Neural cell (in vitro differentiated cells): ENCODE results near the gene LIMCH1. TPM values are rescaled to one million over a fixed set of nuclear protein-coding genes. Genes with fewer than 3 reads are reported as not detected.

Experiments
- H2AFZ ChIP-seq: fragments of 200-600, 300-800 bp; sonication (generic), shearing (Covaris generic); 2 replicates; pipeline ENCODE4 v1.6.0; 2014; ENCODE audit warnings: low read depth, mild to moderate bottlenecking, antibody characterized with exemption, low read length, moderate library complexity
- H3F3A ChIP-seq: fragments of 200-600 bp; shearing (Covaris generic); 2 replicates; pipeline ENCODE4 v1.6.1; 2016; ENCODE audit warnings: mild to moderate bottlenecking, moderate library complexity, mixed read lengths, antibody characterized with exemption, low read length; ENCODE audit not compliant: insufficient read depth, poor library complexity, severe bottlenecking
- H3K27ac ChIP-seq: fragments of 200-600, 300-800 bp; sonication (generic), shearing (Covaris generic); 2 replicates; pipeline ENCODE4 v1.5.1; 2014; ENCODE audit warnings: mild to moderate bottlenecking, low read length, moderate library complexity
- H3K27me3 ChIP-seq: fragments of 300-800, 200-600 bp; sonication (generic), shearing (Covaris generic); 2 replicates; pipeline ENCODE4 v1.6.0; 2014; ENCODE audit warnings: mild to moderate bottlenecking, low read depth, low read length, moderate library complexity; ENCODE audit not compliant: insufficient read depth
- H3K36me3 ChIP-seq: fragments of 300-800, 200-600 bp; sonication (generic), shearing (Covaris generic); 2 replicates; pipeline ENCODE4 v1.5.1; 2014; ENCODE audit warnings: mild to moderate bottlenecking, antibody characterized with exemption, low read length, moderate library complexity; ENCODE audit not compliant: insufficient read depth
- H3K4me2 ChIP-seq: fragments of 300-800, 200-600 bp; sonication (generic), shearing (Covaris generic); 2 replicates; pipeline ENCODE4 v1.6.0; 2014; ENCODE audit warnings: mild to moderate bottlenecking, low read length
- H3K4me3 ChIP-seq: fragments of 300-800, 200-600 bp; sonication (generic), shearing (Covaris generic); 2 replicates; pipeline ENCODE4 v1.5.1; 2014; ENCODE audit warnings: mild to moderate bottlenecking, low read length, moderate library complexity
- H3K79me2 ChIP-seq: fragments of 200-600 bp; shearing (Covaris generic); replicated peaks from 2 replicates; pipeline ENCODE4 v1.6.0; 2014; ENCODE audit warnings: mild to moderate bottlenecking, low read length, moderate library complexity; ENCODE audit not compliant: insufficient read depth
- H3K9ac ChIP-seq: fragments of 300-800, 200-600 bp; sonication (generic), shearing (Covaris generic); 2 replicates; pipeline ENCODE4 v1.6.1; 2016; ENCODE audit warnings: mild to moderate bottlenecking, low read length, mixed read lengths
- H3K9me2 ChIP-seq: fragments of 200-600 bp; shearing (Covaris generic); 2 replicates; pipeline ENCODE4 v1.6.1; 2016; ENCODE audit warnings: mild to moderate bottlenecking, low read length, mixed read lengths; ENCODE audit not compliant: insufficient read depth
- H3K9me3 ChIP-seq: fragments of 200-600, 300-800 bp; sonication (generic), shearing (Covaris generic); 2 replicates; pipeline ENCODE4 v1.6.1; 2016; ENCODE audit warnings: mild to moderate bottlenecking, mixed run types, low read length, moderate library complexity, mixed read lengths
- H4K20me1 ChIP-seq: fragments of 200-600 bp; shearing (Covaris generic); 2 replicates; pipeline ENCODE4 v1.6.1; 2016; ENCODE audit warnings: mild to moderate bottlenecking, mixed run types; ENCODE audit not compliant: insufficient read depth
- EP300 ChIP-seq: fragments of 450-650 bp; conservative IDR thresholded peaks from 2 replicates; pipeline ENCODE4 v1.6.1; 2014; ENCODE audit warnings: antibody characterized with exemption, mild to moderate bottlenecking, moderate library complexity; ENCODE audit not compliant: poor library complexity, severe bottlenecking
- EZH2 ChIP-seq: fragments of 200-600, 300-800 bp; shearing (Covaris generic), sonication (generic); IDR thresholded peaks from 2 replicates; pipeline ENCODE4 v1.6.1; 2014; ENCODE audit warnings: antibody characterized with exemption, low read length, borderline replicate concordance, mild to moderate bottlenecking; ENCODE audit not compliant: insufficient read depth, poor library complexity, severe bottlenecking
- MXI1 ChIP-seq: fragments of 450-650 bp; conservative IDR thresholded peaks from 2 replicates; pipeline ENCODE4 v1.6.1; 2014; ENCODE audit warnings: antibody characterized with exemption, mild to moderate bottlenecking; ENCODE audit not compliant: poor library complexity, severe bottlenecking
- POLR2AphosphoS5 ChIP-seq: IDR thresholded peaks from 2 replicates; pipeline ENCODE4 v1.6.1; 2012
- RAD21 ChIP-seq: fragments of 450-650 bp; conservative IDR thresholded peaks from 2 replicates; pipeline ENCODE4 v1.6.1; 2014; ENCODE audit warnings: antibody characterized with exemption, mild to moderate bottlenecking, moderate library complexity
- SMC3 ChIP-seq: fragments of 450-650 bp; conservative IDR thresholded peaks from 2 replicates; pipeline ENCODE4 v1.6.1; 2014; ENCODE audit warnings: antibody characterized with exemption, mild to moderate bottlenecking, moderate library complexity; ENCODE audit not compliant: poor library complexity
- TAF1 ChIP-seq: IDR thresholded peaks from 2 replicates; pipeline ENCODE4 v1.6.1; 2012; ENCODE audit warnings: low read depth
- polyA plus RNA-seq: library from polyadenylated mRNA; depleted of rRNA; stranded (reverse); fragments of >200 nt; gene quantifications from 2 replicates; pipeline ENCODE4 v1.2.3, GENCODE V29; 2014
- TF ChIP-seq, protein P1 (sequence below): IDR thresholded peaks from 2 replicates; pipeline ENCODE4 v1.6.1; 2012; ENCODE audit warnings: borderline replicate concordance
- TF ChIP-seq, protein P2 (sequence below): fragments of 450-650 bp; IDR thresholded peaks from 2 replicates; pipeline ENCODE4 v1.5.1; 2014; ENCODE audit warnings: antibody characterized with exemption, mild to moderate bottlenecking, moderate library complexity; ENCODE audit not compliant: poor library complexity, severe bottlenecking

The LIMCH1 gene
- polyA plus RNA-seq, 1 donor from 2014 or later: 9.1 TPM

DNA sequence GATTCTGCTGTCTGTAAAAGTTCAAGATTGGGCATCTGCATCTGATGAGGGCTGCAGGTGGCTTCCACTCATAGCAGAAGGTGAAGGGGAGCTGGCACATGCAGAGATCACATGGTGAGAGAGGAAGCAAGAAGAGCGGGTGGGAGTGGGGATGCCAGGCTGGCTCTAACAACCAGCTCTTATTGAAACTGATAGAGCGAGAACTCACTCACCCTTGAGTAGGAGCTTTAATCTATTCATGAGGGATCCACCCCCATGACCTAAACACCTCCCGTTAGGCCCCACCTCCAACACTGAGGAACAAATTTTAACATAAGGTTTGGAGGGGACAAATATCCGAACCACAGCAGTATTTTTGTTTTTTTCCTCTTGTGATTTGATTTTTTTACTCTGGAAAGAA is 164.8 kb downstream of the LIMCH1 start:
- TF ChIP-seq, protein P1, sequence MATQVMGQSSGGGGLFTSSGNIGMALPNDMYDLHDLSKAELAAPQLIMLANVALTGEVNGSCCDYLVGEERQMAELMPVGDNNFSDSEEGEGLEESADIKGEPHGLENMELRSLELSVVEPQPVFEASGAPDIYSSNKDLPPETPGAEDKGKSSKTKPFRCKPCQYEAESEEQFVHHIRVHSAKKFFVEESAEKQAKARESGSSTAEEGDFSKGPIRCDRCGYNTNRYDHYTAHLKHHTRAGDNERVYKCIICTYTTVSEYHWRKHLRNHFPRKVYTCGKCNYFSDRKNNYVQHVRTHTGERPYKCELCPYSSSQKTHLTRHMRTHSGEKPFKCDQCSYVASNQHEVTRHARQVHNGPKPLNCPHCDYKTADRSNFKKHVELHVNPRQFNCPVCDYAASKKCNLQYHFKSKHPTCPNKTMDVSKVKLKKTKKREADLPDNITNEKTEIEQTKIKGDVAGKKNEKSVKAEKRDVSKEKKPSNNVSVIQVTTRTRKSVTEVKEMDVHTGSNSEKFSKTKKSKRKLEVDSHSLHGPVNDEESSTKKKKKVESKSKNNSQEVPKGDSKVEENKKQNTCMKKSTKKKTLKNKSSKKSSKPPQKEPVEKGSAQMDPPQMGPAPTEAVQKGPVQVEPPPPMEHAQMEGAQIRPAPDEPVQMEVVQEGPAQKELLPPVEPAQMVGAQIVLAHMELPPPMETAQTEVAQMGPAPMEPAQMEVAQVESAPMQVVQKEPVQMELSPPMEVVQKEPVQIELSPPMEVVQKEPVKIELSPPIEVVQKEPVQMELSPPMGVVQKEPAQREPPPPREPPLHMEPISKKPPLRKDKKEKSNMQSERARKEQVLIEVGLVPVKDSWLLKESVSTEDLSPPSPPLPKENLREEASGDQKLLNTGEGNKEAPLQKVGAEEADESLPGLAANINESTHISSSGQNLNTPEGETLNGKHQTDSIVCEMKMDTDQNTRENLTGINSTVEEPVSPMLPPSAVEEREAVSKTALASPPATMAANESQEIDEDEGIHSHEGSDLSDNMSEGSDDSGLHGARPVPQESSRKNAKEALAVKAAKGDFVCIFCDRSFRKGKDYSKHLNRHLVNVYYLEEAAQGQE: no peak
- TF ChIP-seq RAD21 (no peak), SMC3 (no peak), EP300 (no peak), EZH2 (no peak), MXI1 (no peak), TAF1 (no peak), POLR2AphosphoS5 (no peak)
- TF ChIP-seq, protein P2, sequence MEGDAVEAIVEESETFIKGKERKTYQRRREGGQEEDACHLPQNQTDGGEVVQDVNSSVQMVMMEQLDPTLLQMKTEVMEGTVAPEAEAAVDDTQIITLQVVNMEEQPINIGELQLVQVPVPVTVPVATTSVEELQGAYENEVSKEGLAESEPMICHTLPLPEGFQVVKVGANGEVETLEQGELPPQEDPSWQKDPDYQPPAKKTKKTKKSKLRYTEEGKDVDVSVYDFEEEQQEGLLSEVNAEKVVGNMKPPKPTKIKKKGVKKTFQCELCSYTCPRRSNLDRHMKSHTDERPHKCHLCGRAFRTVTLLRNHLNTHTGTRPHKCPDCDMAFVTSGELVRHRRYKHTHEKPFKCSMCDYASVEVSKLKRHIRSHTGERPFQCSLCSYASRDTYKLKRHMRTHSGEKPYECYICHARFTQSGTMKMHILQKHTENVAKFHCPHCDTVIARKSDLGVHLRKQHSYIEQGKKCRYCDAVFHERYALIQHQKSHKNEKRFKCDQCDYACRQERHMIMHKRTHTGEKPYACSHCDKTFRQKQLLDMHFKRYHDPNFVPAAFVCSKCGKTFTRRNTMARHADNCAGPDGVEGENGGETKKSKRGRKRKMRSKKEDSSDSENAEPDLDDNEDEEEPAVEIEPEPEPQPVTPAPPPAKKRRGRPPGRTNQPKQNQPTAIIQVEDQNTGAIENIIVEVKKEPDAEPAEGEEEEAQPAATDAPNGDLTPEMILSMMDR: no peak
- Histone ChIP-seq H3K9me2 (no peaks in the 10 kb centered on the region), H3K27me3 (no peaks in the 10 kb centered on the region), H3K4me2 (no peak overlapping the region), H2AFZ (no peak overlapping the region), H3K9ac (no peak overlapping the region), H3K9me3 (no peaks in the 10 kb centered on the region), H3K27ac (no peak overlapping the region), H3K36me3 (no peaks in the 10 kb centered on the region), H4K20me1 (no peaks in the 10 kb centered on the region), H3K79me2 (no peaks in the 10 kb centered on the region), H3F3A (no peaks in the 10 kb centered on the region), H3K4me3 (no peak overlapping the region)

DNA sequence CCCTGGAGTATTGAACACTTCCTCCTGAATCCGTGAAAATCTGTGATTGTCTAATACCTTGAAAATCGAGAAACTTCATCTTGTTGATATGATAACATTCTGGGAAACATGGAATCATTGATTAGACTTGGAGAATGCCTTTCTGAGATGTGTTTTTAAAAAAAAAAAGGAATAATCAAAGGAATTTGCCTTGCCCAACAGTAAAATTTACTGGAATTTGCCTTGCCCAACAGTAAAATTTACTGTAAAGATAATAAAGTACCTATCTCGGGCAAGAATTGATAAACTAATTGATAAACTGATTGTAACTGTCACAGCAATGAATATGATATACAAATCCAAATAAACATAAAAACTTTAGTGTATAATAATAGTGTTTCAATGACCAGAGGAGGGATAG is 165.8 kb downstream of the LIMCH1 start:
- no peaks in the 10 kb centered on the region for H3K36me3 ChIP-seq
- no peaks in the 10 kb centered on the region for H3F3A ChIP-seq
- H3K9ac ChIP-seq: no peak overlapping the region
- no peak overlapping the region for H2AFZ ChIP-seq
- no peak overlapping the region for H3K4me3 ChIP-seq
- no peak overlapping the region for H3K27ac ChIP-seq
- H3K9me2 ChIP-seq: no peaks in the 10 kb centered on the region
- no peak overlapping the region for H3K4me2 ChIP-seq
- H3K27me3 ChIP-seq: no peaks in the 10 kb centered on the region
- H3K9me3 ChIP-seq: no peaks in the 10 kb centered on the region
- H4K20me1 ChIP-seq: no peaks in the 10 kb centered on the region
- H3K79me2 ChIP-seq: no peaks in the 10 kb centered on the region
- TF ChIP-seq POLR2AphosphoS5: no peak
- TF ChIP-seq, protein P1: no peak
- no peak for TF ChIP-seq EP300
